SK-N-SH treated with all-trans-retinoic acid at 6 μM for 48 hours (cell line): ENCODE results near the gene KCNG1.

Source experiments
- CREB5 ChIP-seq: fragments of 250-450 bp; sonication (Bioruptor Pico); IDR thresholded peaks from 2 replicates; pipeline ENCODE4 v1.5.1; 2020; ENCODE audit warnings: low read depth, mild to moderate bottlenecking, moderate library complexity
- ESRRG ChIP-seq: fragments of 250-450 bp; sonication (Bioruptor Pico); IDR thresholded peaks from 2 replicates; pipeline ENCODE4 v1.6.1; 2021; ENCODE audit warnings: mild to moderate bottlenecking
- PATZ1 ChIP-seq: fragments of 250-450 bp; sonication (Bioruptor Pico); IDR thresholded peaks from 2 replicates; pipeline ENCODE4 v1.8.0; 2020; ENCODE audit warnings: mild to moderate bottlenecking, moderate library complexity, borderline replicate concordance
- POU6F1 ChIP-seq: fragments of 250-450 bp; sonication (Bioruptor Pico); IDR thresholded peaks from 2 replicates; pipeline ENCODE4 v1.8.0; 2021; ENCODE audit warnings: low read depth, mild to moderate bottlenecking, moderate library complexity, borderline replicate concordance
- ZFP30 ChIP-seq: fragments of 450-650 bp; formaldehyde crosslinking; IDR thresholded peaks from 2 replicates; pipeline ENCODE4 v1.5.0; 2022; ENCODE audit warnings: mild to moderate bottlenecking, moderate library complexity
- ZNF565 ChIP-seq: fragments of 450-650 bp; formaldehyde crosslinking; conservative IDR thresholded peaks from 2 replicates; pipeline ENCODE4 v1.5.0; 2020; ENCODE audit warnings: low read depth, mild to moderate bottlenecking, moderate library complexity

- TF ChIP-seq CREB5 (CRISPR knock-in tag) = no peak
- no peak for TF ChIP-seq PATZ1 (CRISPR knock-in tag)
- TF ChIP-seq POU6F1 (CRISPR knock-in tag) = no peak
- TF ChIP-seq ZNF565 (CRISPR knock-in tag) = no peak
- TF ChIP-seq ESRRG (CRISPR knock-in tag) = no peak
- no peak for TF ChIP-seq ZFP30
Measured at GRCh38 chr20:51020657-51021056, 2.2 kb downstream of the KCNG1 start.
